WTC11 (cell line): ENCODE measurements around the gene IL13RA2. TPM values are rescaled to one million over a fixed set of nuclear protein-coding genes. Genes with fewer than 3 reads are reported as not detected.

ENCODE experiments used
- ATAC-seq: fragments of 200-7000 bp; cut with Tn5 transposase; 2 replicates; pipeline ENCODE4 v1.10.0; 2021; ENCODE audit warnings: mild to moderate bottlenecking, moderate library complexity
- CTCF ChIA-PET: fragments of 300-600 bp; sonication (Branson Sonifier 250); formaldehyde crosslinking; loops from one replicate; lab custom pipeline; 2021; ENCODE audit warnings: antibody characterized with exemption; lab: Charles Lee
- POLR2A ChIA-PET: fragments of 350-600 bp; sonication (Branson Sonifier 250); formaldehyde crosslinking; loops from one replicate; lab custom pipeline; 2021; ENCODE audit warnings: antibody characterized with exemption; lab: Charles Lee
- DNase-seq: peaks from one replicate; pipeline ENCODE4 v3.0.0; 2021; ENCODE audit warnings: low spot score
- H3K27ac Mint-ChIP-seq: 2 replicates; pipeline ENCODE4 v1.8.0; 2021; ENCODE audit warnings: mixed read lengths
- H3K27me3 Mint-ChIP-seq: 2 replicates; pipeline ENCODE4 v1.8.0; 2021; ENCODE audit warnings: low read depth, mild to moderate bottlenecking, moderate library complexity, mixed read lengths
- H3K36me3 Mint-ChIP-seq: 2 replicates; pipeline ENCODE4 v1.8.0; 2021; ENCODE audit warnings: mixed read lengths
- H3K4me1 Mint-ChIP-seq: 2 replicates; pipeline ENCODE4 v1.8.0; 2022; ENCODE audit warnings: mixed read lengths
- H3K4me3 Mint-ChIP-seq: 2 replicates; pipeline ENCODE4 v1.8.0; 2021; ENCODE audit warnings: mild to moderate bottlenecking, moderate library complexity, mixed read lengths
- H3K9me3 Mint-ChIP-seq: 2 replicates; pipeline ENCODE4 v1.8.0; 2021; ENCODE audit warnings: mixed read lengths
- ATF2 ChIP-seq: sonication (generic); formaldehyde crosslinking; IDR thresholded peaks from 2 replicates; pipeline ENCODE4 v1.8.1; 2022; ENCODE audit warnings: low read depth, missing genetic modification reagents, borderline replicate concordance
- ATF3 ChIP-seq: sonication (generic); formaldehyde crosslinking; conservative IDR thresholded peaks from 2 replicates; pipeline ENCODE4 v1.8.1; 2022; ENCODE audit warnings: mild to moderate bottlenecking, missing genetic modification reagents
- CREB1 ChIP-seq: sonication (generic); formaldehyde crosslinking; IDR thresholded peaks from 2 replicates; pipeline ENCODE4 v1.8.0; 2023; ENCODE audit warnings: mild to moderate bottlenecking, missing genetic modification reagents
- CTCF ChIP-seq: fragments of 200-600 bp; IDR thresholded peaks from 2 replicates; pipeline ENCODE4 v1.8.0; 2022; ENCODE audit warnings: antibody characterized with exemption
- ERG ChIP-seq: fragments of 250-450 bp; sonication (Bioruptor Pico); IDR thresholded peaks from 2 replicates; pipeline ENCODE4 v1.8.0; 2021; ENCODE audit warnings: mild to moderate bottlenecking
- FOXJ3 ChIP-seq: sonication (generic); formaldehyde crosslinking; IDR thresholded peaks from 2 replicates; pipeline ENCODE4 v1.9.0; 2021; ENCODE audit warnings: missing genetic modification reagents, mild to moderate bottlenecking, borderline replicate concordance
- FOXP1 ChIP-seq: sonication (generic); formaldehyde crosslinking; IDR thresholded peaks from 2 replicates; pipeline ENCODE4 v1.8.0; 2022; ENCODE audit warnings: missing genetic modification reagents, mild to moderate bottlenecking, moderate library complexity, borderline replicate concordance
- FOXP4 ChIP-seq: sonication (generic); formaldehyde crosslinking; IDR thresholded peaks from 2 replicates; pipeline ENCODE4 v1.8.0; 2022; ENCODE audit warnings: mild to moderate bottlenecking, missing genetic modification reagents
- GABPB1 ChIP-seq: sonication (generic); formaldehyde crosslinking; IDR thresholded peaks from 2 replicates; pipeline ENCODE4 v1.8.1; 2023; ENCODE audit warnings: mild to moderate bottlenecking, missing genetic modification reagents
- IRF2 ChIP-seq: sonication (generic); formaldehyde crosslinking; IDR thresholded peaks from 2 replicates; pipeline ENCODE4 v1.8.0; 2022; ENCODE audit warnings: low read depth, missing genetic modification reagents, borderline replicate concordance
- MAX ChIP-seq: sonication (generic); formaldehyde crosslinking; IDR thresholded peaks from 2 replicates; pipeline ENCODE4 v1.8.0; 2022; ENCODE audit warnings: mild to moderate bottlenecking, missing genetic modification reagents
- MXD4 ChIP-seq: fragments of 250-450 bp; sonication (Bioruptor Pico); IDR thresholded peaks from 2 replicates; pipeline ENCODE4 v1.8.0; 2021; ENCODE audit warnings: mild to moderate bottlenecking, moderate library complexity, borderline replicate concordance
- MYBL2 ChIP-seq: sonication (generic); formaldehyde crosslinking; IDR thresholded peaks from 2 replicates; pipeline ENCODE4 v1.8.1; 2023; ENCODE audit warnings: mild to moderate bottlenecking, moderate library complexity, missing genetic modification reagents
- NFATC4 ChIP-seq: fragments of 250-450 bp; sonication (Bioruptor Pico); IDR thresholded peaks from 2 replicates; pipeline ENCODE4 v1.9.0; 2021; ENCODE audit warnings: mild to moderate bottlenecking
- NFE2L1 ChIP-seq: sonication (generic); formaldehyde crosslinking; IDR thresholded peaks from 2 replicates; pipeline ENCODE4 v1.8.1; 2023; ENCODE audit warnings: missing genetic modification reagents
- NFYB ChIP-seq: sonication (generic); formaldehyde crosslinking; conservative IDR thresholded peaks from 2 replicates; pipeline ENCODE4 v1.8.0; 2022; ENCODE audit warnings: low read depth, missing genetic modification reagents
- NR2C2 ChIP-seq: sonication (generic); formaldehyde crosslinking; IDR thresholded peaks from 2 replicates; pipeline ENCODE4 v1.8.0; 2022; ENCODE audit warnings: mild to moderate bottlenecking, missing genetic modification reagents
- PREB ChIP-seq: sonication (generic); formaldehyde crosslinking; IDR thresholded peaks from 2 replicates; pipeline ENCODE4 v1.8.1; 2022; ENCODE audit warnings: mild to moderate bottlenecking, missing genetic modification reagents, moderate library complexity, borderline replicate concordance
- SOX15 ChIP-seq: fragments of 250-450 bp; sonication (Bioruptor Pico); IDR thresholded peaks from 2 replicates; pipeline ENCODE4 v1.9.0; 2021; ENCODE audit warnings: mild to moderate bottlenecking
- SP1 ChIP-seq: sonication (generic); formaldehyde crosslinking; conservative IDR thresholded peaks from 2 replicates; pipeline ENCODE4 v1.8.1; 2022; ENCODE audit warnings: missing genetic modification reagents
- TEAD1 ChIP-seq: sonication (generic); formaldehyde crosslinking; IDR thresholded peaks from 2 replicates; pipeline ENCODE4 v1.8.0; 2022; ENCODE audit warnings: mild to moderate bottlenecking, missing genetic modification reagents
- ZNF138 ChIP-seq: sonication (generic); formaldehyde crosslinking; conservative IDR thresholded peaks from 2 replicates; pipeline ENCODE4 v1.8.1; 2022; ENCODE audit warnings: mild to moderate bottlenecking, moderate library complexity, missing genetic modification reagents
- ZNF396 ChIP-seq: fragments of 250-450 bp; sonication (Bioruptor Pico); IDR thresholded peaks from 2 replicates; pipeline ENCODE4 v1.8.0; 2021; ENCODE audit warnings: mild to moderate bottlenecking, moderate library complexity, borderline replicate concordance
- ZNF425 ChIP-seq: fragments of 250-450 bp; sonication (Bioruptor Pico); conservative IDR thresholded peaks from 2 replicates; pipeline ENCODE4 v1.9.0; 2021; ENCODE audit warnings: mild to moderate bottlenecking
- total RNA-seq: library from RNA; stranded (reverse); gene quantifications from 3 replicates; pipeline ENCODE4 v1.2.3, GENCODE V29; 2021

IL13RA2 gene
- total RNA-seq, 1 experiment from 2014 or later: not detected

- no peak for ATAC-seq
- Mint-ChIP-seq H3K9me3 (no peaks in the 10 kb centered on the region), H3K27ac (no peak overlapping the region), H3K36me3 (peaks cover 2% of the 10 kb centered on the region; the same call in 1 of the 2 replicates), H3K27me3 (peaks cover 48% of the 10 kb centered on the region), H3K4me1 (no peaks in the 10 kb centered on the region), H3K4me3 (no peak overlapping the region)
- TF ChIP-seq ZNF396 (no peak), CTCF (no peak), GABPB1 (no peak), NFATC4 (CRISPR knock-in tag) (no peak), NFE2L1 (no peak), MYBL2 (CRISPR knock-in tag) (no peak), CREB1 (CRISPR knock-in tag) (no peak), PREB (CRISPR knock-in tag) (no peak), ERG (CRISPR knock-in tag) (no peak), FOXP1 (CRISPR knock-in tag) (no peak), TEAD1 (no peak), MXD4 (no peak)
- CTCF ChIA-PET: no interaction called here
- no peak for DNase-seq
- POLR2A ChIA-PET: no interaction called here
Measured at GRCh38 chrX:114976292-114976691, 41.1 kb downstream of the IL13RA2 start.

GRCh38 chrX:114973013-114973412, 44.4 kb downstream of the IL13RA2 start:
- no peak for ATAC-seq
- Mint-ChIP-seq H3K27me3 (peaks cover 19% of the 10 kb centered on the region), H3K36me3 (peaks cover 2% of the 10 kb centered on the region; the same call in 1 of the 2 replicates), H3K4me3 (no peak overlapping the region), H3K9me3 (no peaks in the 10 kb centered on the region), H3K4me1 (no peaks in the 10 kb centered on the region), H3K27ac (no peak overlapping the region)
- DNase-seq: no peak
- POLR2A ChIA-PET: no interaction called here
- CTCF ChIA-PET: no interaction called here
- no peak for TF ChIP-seq ZNF138 (CRISPR knock-in tag)

- CTCF ChIA-PET: interaction anchor here (0.9 to 1.1 kb wide), 2 partner anchors 47 to 176 kb away, joined by 3 to 5 read pairs; no protein-coding TSS in a partner anchor
- TF ChIP-seq SP1 (CRISPR knock-in tag) (no peak), ZNF425 (no peak), ATF2 (no peak), ZNF138 (CRISPR knock-in tag) (no peak), MAX (no peak), ATF3 (no peak), SOX15 (CRISPR knock-in tag) (no peak), IRF2 (CRISPR knock-in tag) (no peak), GABPB1 (no peak), FOXP4 (CRISPR knock-in tag) (no peak), FOXJ3 (CRISPR knock-in tag) (no peak), NFYB (CRISPR knock-in tag) (no peak), NR2C2 (CRISPR knock-in tag) (no peak), NFE2L1 (no peak)
Measured at GRCh38 chrX:114970806-114971205, 46.6 kb downstream of the IL13RA2 start.

More at GRCh38 chrX:114970806-114971205, 46.6 kb downstream of the IL13RA2 start:
- H3K27ac Mint-ChIP-seq: no peak overlapping the region
- no peaks in the 10 kb centered on the region for H3K9me3 Mint-ChIP-seq
- H3K4me1 Mint-ChIP-seq: no peaks in the 10 kb centered on the region
- H3K27me3 Mint-ChIP-seq: peaks cover 18% of the 10 kb centered on the region
- DNase-seq (no peak), ATAC-seq (no peak)
- no peaks in the 10 kb centered on the region for H3K36me3 Mint-ChIP-seq
- POLR2A ChIA-PET: no interaction called here
- H3K4me3 Mint-ChIP-seq: no peak overlapping the region
